ENCODE data around the gene DFFB.

DNA sequence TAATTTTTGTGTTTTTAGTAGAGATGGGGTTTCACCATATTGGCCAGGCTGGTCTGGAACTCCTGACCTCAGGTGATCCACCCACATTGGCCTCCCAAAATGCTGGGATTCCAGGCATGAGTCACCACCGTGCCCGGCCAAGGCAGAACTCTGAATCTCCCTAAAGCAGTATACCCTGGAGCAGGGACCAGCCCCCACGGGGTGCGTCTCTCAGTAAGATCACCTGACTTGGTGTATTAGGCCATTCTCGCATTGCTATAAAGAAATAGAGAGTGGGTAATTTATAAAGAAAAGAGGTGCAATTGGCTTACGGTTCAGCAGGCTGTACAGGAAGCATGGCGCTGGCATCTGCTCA, 14.2 kb downstream of the DFFB start:
- TF ChIP-seq, protein P1, sequence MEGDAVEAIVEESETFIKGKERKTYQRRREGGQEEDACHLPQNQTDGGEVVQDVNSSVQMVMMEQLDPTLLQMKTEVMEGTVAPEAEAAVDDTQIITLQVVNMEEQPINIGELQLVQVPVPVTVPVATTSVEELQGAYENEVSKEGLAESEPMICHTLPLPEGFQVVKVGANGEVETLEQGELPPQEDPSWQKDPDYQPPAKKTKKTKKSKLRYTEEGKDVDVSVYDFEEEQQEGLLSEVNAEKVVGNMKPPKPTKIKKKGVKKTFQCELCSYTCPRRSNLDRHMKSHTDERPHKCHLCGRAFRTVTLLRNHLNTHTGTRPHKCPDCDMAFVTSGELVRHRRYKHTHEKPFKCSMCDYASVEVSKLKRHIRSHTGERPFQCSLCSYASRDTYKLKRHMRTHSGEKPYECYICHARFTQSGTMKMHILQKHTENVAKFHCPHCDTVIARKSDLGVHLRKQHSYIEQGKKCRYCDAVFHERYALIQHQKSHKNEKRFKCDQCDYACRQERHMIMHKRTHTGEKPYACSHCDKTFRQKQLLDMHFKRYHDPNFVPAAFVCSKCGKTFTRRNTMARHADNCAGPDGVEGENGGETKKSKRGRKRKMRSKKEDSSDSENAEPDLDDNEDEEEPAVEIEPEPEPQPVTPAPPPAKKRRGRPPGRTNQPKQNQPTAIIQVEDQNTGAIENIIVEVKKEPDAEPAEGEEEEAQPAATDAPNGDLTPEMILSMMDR (IDR thresholded peaks at IDR 0.05): no peak
- no peak for TF ChIP-seq POLR2A (IDR thresholded peaks at IDR 0.05)

Data from esophagus squamous epithelium (tissue), 4 donors.